MM.1S (cell line): ENCODE data around the gene CCR5AS.

Source experiments
- DNase-seq: peaks from one replicate; pipeline ENCODE4 v3.0.0-alpha.2; 2015
- H2AFZ ChIP-seq: fragments of 300-600 bp; sonication (generic); 2 replicates; pipeline ENCODE4 v1.6.0; 2016; ENCODE audit warnings: antibody characterized with exemption, low read length
- H3F3A ChIP-seq: fragments of 300-600 bp; sonication (generic); 2 replicates; pipeline ENCODE4 v1.6.1; 2016; ENCODE audit warnings: mild to moderate bottlenecking, antibody characterized with exemption, low read length, moderate library complexity, mixed read lengths; ENCODE audit not compliant: insufficient read depth
- H3K27ac ChIP-seq: fragments of 300-600 bp; sonication (generic); 2 replicates; pipeline ENCODE4 v1.5.1; 2016; ENCODE audit warnings: mild to moderate bottlenecking, low read length
- H3K27me3 ChIP-seq: fragments of 300-600 bp; sonication (generic); replicated peaks from 2 replicates; pipeline ENCODE4 v1.6.0; 2016; ENCODE audit warnings: low read length; ENCODE audit not compliant: insufficient read depth
- H3K36me3 ChIP-seq: fragments of 300-600 bp; sonication (generic); replicated peaks from 2 replicates; pipeline ENCODE4 v1.6.1; 2016; ENCODE audit warnings: mild to moderate bottlenecking, low read length, mixed read lengths; ENCODE audit not compliant: insufficient read depth
- H3K4me1 ChIP-seq: fragments of 300-600 bp; sonication (generic); 2 replicates; pipeline ENCODE4 v1.6.1; 2016; ENCODE audit warnings: low read length, mixed read lengths
- H3K4me2 ChIP-seq: fragments of 300-600 bp; sonication (generic); 2 replicates; pipeline ENCODE4 v1.6.0; 2016; ENCODE audit warnings: low read depth, low read length
- H3K4me3 ChIP-seq: fragments of 300-600 bp; sonication (generic); 2 replicates; pipeline ENCODE4 v1.5.1; 2016; ENCODE audit warnings: low read length, mixed read lengths
- H3K79me2 ChIP-seq: fragments of 300-600 bp; sonication (generic); 2 replicates; pipeline ENCODE4 v1.6.1; 2016; ENCODE audit warnings: mixed run types, low read length, mixed read lengths
- H3K9ac ChIP-seq: fragments of 300-600 bp; sonication (generic); 2 replicates; pipeline ENCODE4 v1.6.1; 2016; ENCODE audit warnings: low read length, mixed read lengths
- H3K9me2 ChIP-seq: fragments of 300-600 bp; sonication (generic); replicated peaks from 2 replicates; pipeline ENCODE4 v1.6.1; 2016; ENCODE audit warnings: mild to moderate bottlenecking, low read length, mixed read lengths; ENCODE audit not compliant: insufficient read depth
- H3K9me3 ChIP-seq: fragments of 300-600 bp; sonication (generic); replicated peaks from 2 replicates; pipeline ENCODE4 v1.6.1; 2016; ENCODE audit warnings: mild to moderate bottlenecking, low read length, mixed read lengths; ENCODE audit not compliant: insufficient read depth
- H4K20me1 ChIP-seq: fragments of 300-600 bp; sonication (generic); 2 replicates; pipeline ENCODE4 v1.6.1; 2016; ENCODE audit warnings: mild to moderate bottlenecking, low read length, moderate library complexity, mixed read lengths; ENCODE audit not compliant: insufficient read depth
- EZH2 ChIP-seq: fragments of 300-600 bp; sonication (generic); optimal IDR thresholded peaks from 2 replicates; pipeline ENCODE3; 2017; ENCODE audit warnings: low read depth, mild to moderate bottlenecking, antibody characterized with exemption, low read length, mixed read lengths
- EZH2phosphoT487 ChIP-seq: fragments of 300-600 bp; sonication (generic); IDR thresholded peaks from 2 replicates; pipeline ENCODE4 v1.6.1; 2018; ENCODE audit warnings: antibody characterized with exemption, low read length
- TF ChIP-seq, protein P1 (sequence below): fragments of 300-600 bp; sonication (generic); IDR thresholded peaks from 2 replicates; pipeline ENCODE4 v1.5.1; 2016; ENCODE audit warnings: antibody characterized with exemption, low read length, mixed read lengths

The CCR5AS gene

DNA sequence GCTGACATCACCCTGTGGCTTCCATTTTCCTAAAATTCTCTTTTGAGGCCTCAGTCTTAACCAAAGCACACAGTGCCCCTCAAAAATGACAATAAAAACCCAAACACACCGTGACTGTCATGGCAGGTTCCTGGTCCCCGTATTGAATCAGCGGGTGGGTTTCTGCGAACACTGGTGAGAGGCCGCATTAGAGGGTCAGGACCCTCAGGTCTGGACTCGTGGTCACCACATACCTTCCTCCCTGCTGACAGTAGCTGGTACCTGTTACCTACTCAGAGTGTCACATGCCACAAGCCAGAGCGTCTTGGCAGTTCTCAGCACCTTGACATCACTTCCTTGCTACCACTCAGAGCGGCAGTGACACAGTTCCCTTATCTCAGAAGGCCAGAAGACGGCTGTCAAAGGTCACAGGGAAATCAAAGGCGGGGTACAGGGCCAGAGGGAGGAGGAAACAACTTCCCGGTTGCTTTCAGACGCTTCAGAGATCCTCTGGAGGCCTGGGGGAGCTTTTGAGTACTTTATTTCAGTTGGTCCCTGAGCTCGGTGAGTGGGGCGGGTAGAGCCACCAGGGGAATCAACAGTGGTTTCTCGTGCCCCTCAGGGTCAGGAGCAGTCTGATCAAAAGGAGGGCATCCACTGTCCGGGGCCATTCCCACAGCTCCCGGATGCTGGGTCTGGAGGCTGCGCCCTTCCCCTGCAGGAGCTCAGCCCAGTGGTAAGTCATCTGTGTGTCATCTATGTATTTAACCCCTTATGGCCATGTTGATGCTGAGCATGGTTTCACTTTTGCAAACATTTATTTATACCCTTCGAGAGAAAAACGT is at the start of gene CCR5AS, which contains the start of gene CCRL2:
CCR5AS (minus strand) TSS at position 279 of the 824 bp plus-strand sequence.
CCRL2 (plus strand) TSS at position 472 of the 824 bp plus-strand sequence. CDS start 821 bp downstream, outside the sequence.
- Histone ChIP-seq H3K27ac (no peak within 1 kb of the TSS; the same call in 1 of the 2 replicates), H3K4me1 (peaks cover 22% of the 10 kb centered on the region), H4K20me1 (no peaks in the 10 kb centered on the region), H3F3A (no peaks in the 10 kb centered on the region), H3K79me2 (no peaks in the 10 kb centered on the region), H3K27me3 (no peaks in the 10 kb centered on the region), H3K9ac (peak within 1 kb of the TSS; percentile 9; the same call in 1 of the 2 replicates), H2AFZ (peak within 1 kb of the TSS; percentile 49; the same call in 1 of the 2 replicates), H3K4me2 (peak within 1 kb of the TSS; percentile 20), H3K36me3 (no peaks in the 10 kb centered on the region), H3K9me2 (no peaks in the 10 kb centered on the region), H3K4me3 (peak within 1 kb of the TSS; percentile 8; the same call in 1 of the 2 replicates), H3K9me3 (no peaks in the 10 kb centered on the region)
- TF ChIP-seq EZH2phosphoT487 = no peak
- TF ChIP-seq, protein P1, sequence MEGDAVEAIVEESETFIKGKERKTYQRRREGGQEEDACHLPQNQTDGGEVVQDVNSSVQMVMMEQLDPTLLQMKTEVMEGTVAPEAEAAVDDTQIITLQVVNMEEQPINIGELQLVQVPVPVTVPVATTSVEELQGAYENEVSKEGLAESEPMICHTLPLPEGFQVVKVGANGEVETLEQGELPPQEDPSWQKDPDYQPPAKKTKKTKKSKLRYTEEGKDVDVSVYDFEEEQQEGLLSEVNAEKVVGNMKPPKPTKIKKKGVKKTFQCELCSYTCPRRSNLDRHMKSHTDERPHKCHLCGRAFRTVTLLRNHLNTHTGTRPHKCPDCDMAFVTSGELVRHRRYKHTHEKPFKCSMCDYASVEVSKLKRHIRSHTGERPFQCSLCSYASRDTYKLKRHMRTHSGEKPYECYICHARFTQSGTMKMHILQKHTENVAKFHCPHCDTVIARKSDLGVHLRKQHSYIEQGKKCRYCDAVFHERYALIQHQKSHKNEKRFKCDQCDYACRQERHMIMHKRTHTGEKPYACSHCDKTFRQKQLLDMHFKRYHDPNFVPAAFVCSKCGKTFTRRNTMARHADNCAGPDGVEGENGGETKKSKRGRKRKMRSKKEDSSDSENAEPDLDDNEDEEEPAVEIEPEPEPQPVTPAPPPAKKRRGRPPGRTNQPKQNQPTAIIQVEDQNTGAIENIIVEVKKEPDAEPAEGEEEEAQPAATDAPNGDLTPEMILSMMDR = no peak
- TF ChIP-seq EZH2 = no peak
- peak; percentile 37 for DNase-seq

DNA sequence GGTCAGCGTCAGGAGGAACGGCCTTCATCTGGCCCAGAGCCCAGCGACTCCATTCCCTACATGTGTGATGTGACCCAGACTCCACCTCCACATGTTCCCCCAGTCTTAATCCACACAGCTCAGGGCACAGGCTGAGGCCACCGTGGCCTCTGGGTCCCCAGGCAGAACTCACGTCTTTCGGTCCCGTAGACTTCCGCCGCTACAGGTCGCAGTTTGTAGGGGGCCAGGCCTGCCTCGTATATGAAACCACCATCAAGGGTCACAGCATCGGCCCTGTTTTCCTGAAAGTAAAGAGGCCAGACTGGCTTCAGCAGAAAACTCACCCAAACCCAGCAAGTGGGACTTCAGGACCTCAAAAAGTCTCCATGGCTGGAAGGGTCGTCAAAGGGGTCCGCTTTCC is 49.3 kb upstream of the CCR5AS start:
- Histone ChIP-seq H3K27ac (no peak overlapping the region), H3K4me3 (no peak overlapping the region), H3K9me2 (no peaks in the 10 kb centered on the region), H3K27me3 (no peaks in the 10 kb centered on the region), H3K79me2 (no peaks in the 10 kb centered on the region), H2AFZ (no peak overlapping the region), H3K9me3 (no peaks in the 10 kb centered on the region), H3F3A (0 out of 2 replicates have a peak, but pooled peaks cover 5% of the 10 kb centered on the region), H3K4me2 (no peak overlapping the region), H3K4me1 (peaks cover 22% of the 10 kb centered on the region), H3K9ac (no peak overlapping the region), H3K36me3 (no peaks in the 10 kb centered on the region), H4K20me1 (no peaks in the 10 kb centered on the region)
- DNase-seq = no peak
- TF ChIP-seq EZH2phosphoT487 (no peak), EZH2 (no peak)
- TF ChIP-seq, protein P1 = no peak

DNA sequence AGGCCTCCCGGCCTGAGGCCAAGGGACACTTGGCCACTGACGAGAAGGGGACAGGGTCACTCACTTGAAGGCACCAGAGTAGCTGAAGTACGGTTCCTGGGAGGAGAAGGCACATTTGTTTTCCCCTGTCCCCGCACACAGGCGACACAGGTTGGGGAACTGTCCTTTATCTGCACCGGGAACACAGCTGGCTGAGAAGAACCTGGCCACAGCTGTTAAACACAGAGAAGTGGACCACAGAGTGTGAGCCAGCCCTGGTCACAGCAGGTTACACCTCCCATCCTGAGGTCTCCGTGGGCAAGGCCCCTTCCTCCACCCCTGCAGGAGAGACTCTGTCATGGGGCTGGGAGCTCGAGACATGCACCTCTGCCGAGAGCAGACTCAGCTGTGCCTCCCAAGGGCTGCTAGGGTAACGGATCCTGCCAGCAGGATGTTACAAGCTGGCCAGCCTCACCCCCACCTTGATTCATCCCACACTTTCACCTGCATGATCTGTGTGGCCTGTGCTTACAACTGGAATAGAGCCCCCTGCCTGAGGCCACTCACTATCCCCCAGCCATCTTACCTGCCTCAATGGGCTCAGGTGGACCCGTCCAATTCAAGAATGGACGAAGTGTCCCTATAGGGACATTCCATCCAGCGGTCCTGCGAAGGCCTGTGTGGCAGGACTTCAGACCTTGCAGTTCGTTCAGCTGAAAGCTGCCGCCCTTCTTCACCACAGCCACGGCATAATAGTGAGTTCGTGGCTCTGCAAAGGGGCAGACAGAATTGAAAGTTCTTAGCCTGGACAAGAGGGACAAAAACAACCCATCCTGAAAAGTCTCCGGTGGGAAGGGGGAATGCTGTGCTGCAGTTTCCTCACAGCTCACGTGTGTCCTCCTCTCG is 48.6 kb upstream of the CCR5AS start:
- Histone ChIP-seq H3K79me2 (no peaks in the 10 kb centered on the region), H3K4me2 (no peak overlapping the region), H3K9me3 (no peaks in the 10 kb centered on the region), H3K4me1 (peaks cover 22% of the 10 kb centered on the region), H3K9me2 (no peaks in the 10 kb centered on the region), H3K27ac (no peak overlapping the region), H3F3A (0 out of 2 replicates have a peak, but pooled peaks cover 5% of the 10 kb centered on the region), H3K4me3 (no peak overlapping the region), H3K9ac (no peak overlapping the region), H2AFZ (no peak overlapping the region), H4K20me1 (no peaks in the 10 kb centered on the region), H3K36me3 (no peaks in the 10 kb centered on the region), H3K27me3 (no peaks in the 10 kb centered on the region)
- DNase-seq = no peak
- TF ChIP-seq, protein P1 = no peak
- no peak for TF ChIP-seq EZH2
- TF ChIP-seq EZH2phosphoT487 = no peak
